H1 (cell line): ENCODE results near the gene CENPV. TPM values are rescaled to one million over a fixed set of nuclear protein-coding genes. Genes with fewer than 3 reads are reported as not detected.

Source experiments
- CBX5 ChIP-seq: fragments of 300-800, 300-1000 bp; sonication (generic); IDR thresholded peaks from 2 replicates; pipeline ENCODE4 v1.7.1; 2016; ENCODE audit warnings: antibody characterized with exemption, low read length, low read depth
- CREB1 ChIP-seq: IDR thresholded peaks from 2 replicates; pipeline ENCODE4 v1.6.1; 2012; ENCODE audit warnings: inconsistent platforms
- GABPA ChIP-seq: IDR thresholded peaks from 2 replicates; pipeline ENCODE4 v1.6.1; 2011; ENCODE audit warnings: mild to moderate bottlenecking, low read length, moderate library complexity, borderline replicate concordance; ENCODE audit not compliant: insufficient read depth
- KDM1A ChIP-seq: fragments of 200-600, 300-600 bp; sonication (generic); IDR thresholded peaks from 2 replicates; pipeline ENCODE4 v1.7.1; 2016; ENCODE audit warnings: mild to moderate bottlenecking, low read length, borderline replicate concordance
- MAFK ChIP-seq: IDR thresholded peaks from 2 replicates; pipeline ENCODE4 v1.6.1; 2012; ENCODE audit warnings: low read depth, mild to moderate bottlenecking, improper control_type of control experiment, low read length
- POLR2AphosphoS5 ChIP-seq: IDR thresholded peaks from 2 replicates; pipeline ENCODE4 v1.6.1; 2011; ENCODE audit warnings: low read depth, low read length
- RAD21 ChIP-seq, 2 experiments: IDR thresholded peaks in 1 of 2; conservative IDR thresholded peaks in 1 of 2; 2 replicates each; pipeline ENCODE4 v1.6.1; 2011; ENCODE audit warnings: low read depth in 2 of 2, low read length in 2 of 2, improper control_type of control experiment in 1 of 2, inconsistent platforms in 1 of 2, mild to moderate bottlenecking in 1 of 2, moderate library complexity in 1 of 2
- SIRT6 ChIP-seq: IDR thresholded peaks from one replicate; pipeline ENCODE4 v1.7.1; 2012; ENCODE audit warnings: low read length, inconsistent platforms
- SP2 ChIP-seq: IDR thresholded peaks from 2 replicates; pipeline ENCODE4 v1.6.1; 2012; ENCODE audit warnings: mild to moderate bottlenecking, low read length, inconsistent platforms
- TAF7 ChIP-seq: optimal IDR thresholded peaks from 2 replicates; pipeline ENCODE3; 2011; ENCODE audit warnings: low read depth, mild to moderate bottlenecking, inconsistent platforms, low read length, moderate library complexity, borderline replicate concordance
- ZNF274 ChIP-seq: IDR thresholded peaks from 2 replicates; pipeline ENCODE4 v1.7.0; 2012; ENCODE audit warnings: low read length, borderline replicate concordance; ENCODE audit errors: extremely low read depth
- polyA plus RNA-seq, 7 experiments: library from polyadenylated mRNA; depleted of rRNA in 3 of 7; stranded (reverse) in 5 of 7; unstranded in 2 of 7; fragments of >200 nt in 5 of 7; fragments of 200-250 nt in 2 of 7; gene quantifications; 1 replicate in 5 of 7; 2 replicates in 1 of 7; 4 replicates in 1 of 7; pipeline versions ENCODE4 v1.2.1 to v1.2.3, GENCODE V29; 2011 to 2013; ENCODE audit warnings: missing spikeins in 2 of 7, mixed read lengths in 2 of 7
- total RNA-seq: library from RNA; stranded (reverse); fragmentation: NEBNext Ultra II Directional; extraction: Animal tissue kit (Norgen Biotek cat#: 25700); gene quantifications from 2 replicates; pipeline ENCODE4 v1.2.1, GENCODE V29; 2021
- TF ChIP-seq, protein P1 (sequence below): fragments of 300-600 bp; sonication (generic); IDR thresholded peaks from 2 replicates; pipeline ENCODE4 v1.7.1; 2012; ENCODE audit warnings: low read length, moderate library complexity, mild to moderate bottlenecking, inconsistent platforms; ENCODE audit not compliant: insufficient replicate concordance

CENPV gene
- total and polyA plus RNA-seq, 2 of the 8 experiments (the other 6 are each of a cell fraction or from before 2014, with no cell fraction given): 249 to 260 TPM

DNA sequence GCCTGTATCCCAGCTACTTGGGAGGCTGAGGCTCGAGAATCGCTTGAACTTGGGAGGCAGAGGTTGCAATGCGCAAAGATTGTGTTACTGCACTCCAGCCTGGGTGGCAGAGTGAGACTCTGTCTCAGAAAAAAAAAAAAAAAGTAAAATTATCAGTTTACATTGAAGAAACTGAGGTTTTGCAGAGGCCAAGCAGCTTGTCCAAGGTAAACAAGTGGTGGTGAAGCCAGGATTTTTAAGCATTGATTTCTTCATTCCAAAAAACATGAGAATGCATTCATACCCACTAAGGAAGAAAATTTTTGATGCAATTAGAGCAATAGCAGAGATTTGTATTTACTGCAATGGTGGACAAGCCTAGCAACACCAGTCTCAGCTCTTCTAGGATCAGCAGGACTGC is 52.7 kb downstream of the CENPV start (continued):
- TF ChIP-seq, protein P1, sequence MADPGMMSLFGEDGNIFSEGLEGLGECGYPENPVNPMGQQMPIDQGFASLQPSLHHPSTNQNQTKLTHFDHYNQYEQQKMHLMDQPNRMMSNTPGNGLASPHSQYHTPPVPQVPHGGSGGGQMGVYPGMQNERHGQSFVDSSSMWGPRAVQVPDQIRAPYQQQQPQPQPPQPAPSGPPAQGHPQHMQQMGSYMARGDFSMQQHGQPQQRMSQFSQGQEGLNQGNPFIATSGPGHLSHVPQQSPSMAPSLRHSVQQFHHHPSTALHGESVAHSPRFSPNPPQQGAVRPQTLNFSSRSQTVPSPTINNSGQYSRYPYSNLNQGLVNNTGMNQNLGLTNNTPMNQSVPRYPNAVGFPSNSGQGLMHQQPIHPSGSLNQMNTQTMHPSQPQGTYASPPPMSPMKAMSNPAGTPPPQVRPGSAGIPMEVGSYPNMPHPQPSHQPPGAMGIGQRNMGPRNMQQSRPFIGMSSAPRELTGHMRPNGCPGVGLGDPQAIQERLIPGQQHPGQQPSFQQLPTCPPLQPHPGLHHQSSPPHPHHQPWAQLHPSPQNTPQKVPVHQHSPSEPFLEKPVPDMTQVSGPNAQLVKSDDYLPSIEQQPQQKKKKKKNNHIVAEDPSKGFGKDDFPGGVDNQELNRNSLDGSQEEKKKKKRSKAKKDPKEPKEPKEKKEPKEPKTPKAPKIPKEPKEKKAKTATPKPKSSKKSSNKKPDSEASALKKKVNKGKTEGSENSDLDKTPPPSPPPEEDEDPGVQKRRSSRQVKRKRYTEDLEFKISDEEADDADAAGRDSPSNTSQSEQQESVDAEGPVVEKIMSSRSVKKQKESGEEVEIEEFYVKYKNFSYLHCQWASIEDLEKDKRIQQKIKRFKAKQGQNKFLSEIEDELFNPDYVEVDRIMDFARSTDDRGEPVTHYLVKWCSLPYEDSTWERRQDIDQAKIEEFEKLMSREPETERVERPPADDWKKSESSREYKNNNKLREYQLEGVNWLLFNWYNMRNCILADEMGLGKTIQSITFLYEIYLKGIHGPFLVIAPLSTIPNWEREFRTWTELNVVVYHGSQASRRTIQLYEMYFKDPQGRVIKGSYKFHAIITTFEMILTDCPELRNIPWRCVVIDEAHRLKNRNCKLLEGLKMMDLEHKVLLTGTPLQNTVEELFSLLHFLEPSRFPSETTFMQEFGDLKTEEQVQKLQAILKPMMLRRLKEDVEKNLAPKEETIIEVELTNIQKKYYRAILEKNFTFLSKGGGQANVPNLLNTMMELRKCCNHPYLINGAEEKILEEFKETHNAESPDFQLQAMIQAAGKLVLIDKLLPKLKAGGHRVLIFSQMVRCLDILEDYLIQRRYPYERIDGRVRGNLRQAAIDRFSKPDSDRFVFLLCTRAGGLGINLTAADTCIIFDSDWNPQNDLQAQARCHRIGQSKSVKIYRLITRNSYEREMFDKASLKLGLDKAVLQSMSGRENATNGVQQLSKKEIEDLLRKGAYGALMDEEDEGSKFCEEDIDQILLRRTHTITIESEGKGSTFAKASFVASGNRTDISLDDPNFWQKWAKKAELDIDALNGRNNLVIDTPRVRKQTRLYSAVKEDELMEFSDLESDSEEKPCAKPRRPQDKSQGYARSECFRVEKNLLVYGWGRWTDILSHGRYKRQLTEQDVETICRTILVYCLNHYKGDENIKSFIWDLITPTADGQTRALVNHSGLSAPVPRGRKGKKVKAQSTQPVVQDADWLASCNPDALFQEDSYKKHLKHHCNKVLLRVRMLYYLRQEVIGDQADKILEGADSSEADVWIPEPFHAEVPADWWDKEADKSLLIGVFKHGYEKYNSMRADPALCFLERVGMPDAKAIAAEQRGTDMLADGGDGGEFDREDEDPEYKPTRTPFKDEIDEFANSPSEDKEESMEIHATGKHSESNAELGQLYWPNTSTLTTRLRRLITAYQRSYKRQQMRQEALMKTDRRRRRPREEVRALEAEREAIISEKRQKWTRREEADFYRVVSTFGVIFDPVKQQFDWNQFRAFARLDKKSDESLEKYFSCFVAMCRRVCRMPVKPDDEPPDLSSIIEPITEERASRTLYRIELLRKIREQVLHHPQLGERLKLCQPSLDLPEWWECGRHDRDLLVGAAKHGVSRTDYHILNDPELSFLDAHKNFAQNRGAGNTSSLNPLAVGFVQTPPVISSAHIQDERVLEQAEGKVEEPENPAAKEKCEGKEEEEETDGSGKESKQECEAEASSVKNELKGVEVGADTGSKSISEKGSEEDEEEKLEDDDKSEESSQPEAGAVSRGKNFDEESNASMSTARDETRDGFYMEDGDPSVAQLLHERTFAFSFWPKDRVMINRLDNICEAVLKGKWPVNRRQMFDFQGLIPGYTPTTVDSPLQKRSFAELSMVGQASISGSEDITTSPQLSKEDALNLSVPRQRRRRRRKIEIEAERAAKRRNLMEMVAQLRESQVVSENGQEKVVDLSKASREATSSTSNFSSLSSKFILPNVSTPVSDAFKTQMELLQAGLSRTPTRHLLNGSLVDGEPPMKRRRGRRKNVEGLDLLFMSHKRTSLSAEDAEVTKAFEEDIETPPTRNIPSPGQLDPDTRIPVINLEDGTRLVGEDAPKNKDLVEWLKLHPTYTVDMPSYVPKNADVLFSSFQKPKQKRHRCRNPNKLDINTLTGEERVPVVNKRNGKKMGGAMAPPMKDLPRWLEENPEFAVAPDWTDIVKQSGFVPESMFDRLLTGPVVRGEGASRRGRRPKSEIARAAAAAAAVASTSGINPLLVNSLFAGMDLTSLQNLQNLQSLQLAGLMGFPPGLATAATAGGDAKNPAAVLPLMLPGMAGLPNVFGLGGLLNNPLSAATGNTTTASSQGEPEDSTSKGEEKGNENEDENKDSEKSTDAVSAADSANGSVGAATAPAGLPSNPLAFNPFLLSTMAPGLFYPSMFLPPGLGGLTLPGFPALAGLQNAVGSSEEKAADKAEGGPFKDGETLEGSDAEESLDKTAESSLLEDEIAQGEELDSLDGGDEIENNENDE: no peak
- TF ChIP-seq CBX5 (no peak), RAD21 (IDR thresholded peaks at IDR 0.05 in 1 of 2, conservative IDR thresholded peaks at IDR 0.05 in 1 of 2; ENCODE audit: low read depth in 2 of 2, low read length in 2 of 2) (no peak), CREB1 (no peak), SIRT6 (no peak), KDM1A (no peak), SP2 (no peak), MAFK (no peak), POLR2AphosphoS5 (no peak), TAF7 (no peak), GABPA (no peak), ZNF274 (no peak)
- TF ChIP-seq, all 59 proteins: peak for 0
